ENCODE measurements around the gene SCAMP4.

DNA sequence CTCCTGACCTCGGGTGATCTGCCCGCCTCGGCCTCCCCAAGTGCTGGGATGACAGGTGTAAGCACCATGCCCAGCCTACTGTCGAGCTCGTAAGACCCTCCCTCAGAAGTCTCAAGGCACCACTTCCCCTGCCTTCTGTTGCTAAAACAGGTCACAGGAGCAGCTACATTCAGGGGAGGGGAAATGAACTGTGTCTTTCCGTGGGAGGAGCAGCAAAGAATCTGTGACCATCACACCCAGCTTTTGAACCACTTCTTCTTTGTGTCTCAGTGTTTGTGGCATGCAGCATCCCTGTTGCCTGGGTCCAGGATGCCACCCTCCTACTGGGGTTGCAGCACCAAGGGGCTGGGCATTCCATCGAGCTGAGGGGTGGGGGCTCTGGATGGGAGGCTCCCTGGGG, 28.0 kb downstream of the SCAMP4 start:
- TF ChIP-seq, protein P1, sequence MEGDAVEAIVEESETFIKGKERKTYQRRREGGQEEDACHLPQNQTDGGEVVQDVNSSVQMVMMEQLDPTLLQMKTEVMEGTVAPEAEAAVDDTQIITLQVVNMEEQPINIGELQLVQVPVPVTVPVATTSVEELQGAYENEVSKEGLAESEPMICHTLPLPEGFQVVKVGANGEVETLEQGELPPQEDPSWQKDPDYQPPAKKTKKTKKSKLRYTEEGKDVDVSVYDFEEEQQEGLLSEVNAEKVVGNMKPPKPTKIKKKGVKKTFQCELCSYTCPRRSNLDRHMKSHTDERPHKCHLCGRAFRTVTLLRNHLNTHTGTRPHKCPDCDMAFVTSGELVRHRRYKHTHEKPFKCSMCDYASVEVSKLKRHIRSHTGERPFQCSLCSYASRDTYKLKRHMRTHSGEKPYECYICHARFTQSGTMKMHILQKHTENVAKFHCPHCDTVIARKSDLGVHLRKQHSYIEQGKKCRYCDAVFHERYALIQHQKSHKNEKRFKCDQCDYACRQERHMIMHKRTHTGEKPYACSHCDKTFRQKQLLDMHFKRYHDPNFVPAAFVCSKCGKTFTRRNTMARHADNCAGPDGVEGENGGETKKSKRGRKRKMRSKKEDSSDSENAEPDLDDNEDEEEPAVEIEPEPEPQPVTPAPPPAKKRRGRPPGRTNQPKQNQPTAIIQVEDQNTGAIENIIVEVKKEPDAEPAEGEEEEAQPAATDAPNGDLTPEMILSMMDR (IDR thresholded peaks at IDR 0.05; ENCODE audit: low read length) = no peak
- no peak for TF ChIP-seq EZH2 (IDR thresholded peaks at IDR 0.05; ENCODE audit: borderline replicate concordance, low read length)

Data from OCI-LY1 (cell line).